ENCODE results near the gene TMEM82.
A peak's percentile ranks its signal among the peaks of the same experiment; 100 is the strongest.

The TMEM82 gene

GRCh38 chr1:15757575-15758342 lies 15.5 kb downstream of the TMEM82 start:
- WGBS, 2 experiments (ENCODE audit: insufficient coverage in 2 of 2) = 7 to 13% methylated on average over 14 to 19 of the region's 24 CpGs
- H3K27ac ChIP-seq (ENCODE audit: low read depth, low read length, severe bottlenecking) = no peak overlapping the region
- H3K4me1 ChIP-seq (ENCODE audit: control insufficient read depth, insufficient read depth, low read length, poor library complexity, severe bottlenecking) = peaks cover 29% of the 10 kb centered on the region
- H3K4me3 ChIP-seq (ENCODE audit: extremely low read depth, insufficient read depth, low read length, poor library complexity, severe bottlenecking) = peak overlapping the region; percentile 88
- H3K9me3 ChIP-seq (ENCODE audit: control insufficient read depth, low read length) = no peaks in the 10 kb centered on the region
- peaks cover 9% of the 10 kb centered on the region for H3K36me3 ChIP-seq (ENCODE audit: control insufficient read depth, insufficient read depth, low read length)

GRCh38 chr1:15758343-15758931 lies 16.1 kb downstream of the TMEM82 start, which contains the start of gene FBLIM1:
TSS of gene FBLIM1 (plus strand) at chr1:15758795. CDS start at chr1:15764984, 6,189 bp downstream.
- Histone ChIP-seq H3K9me3 (ENCODE audit: control insufficient read depth, low read length) (no peaks in the 10 kb centered on the region), H3K4me1 (ENCODE audit: control insufficient read depth, insufficient read depth, low read length, poor library complexity, severe bottlenecking) (peaks cover 30% of the 10 kb centered on the region), H3K36me3 (ENCODE audit: control insufficient read depth, insufficient read depth, low read length) (peaks cover 9% of the 10 kb centered on the region), H3K27ac (ENCODE audit: low read depth, low read length, severe bottlenecking) (peak within 1 kb of the TSS; percentile 23), H3K4me3 (ENCODE audit: extremely low read depth, insufficient read depth, low read length, poor library complexity, severe bottlenecking) (peak within 1 kb of the TSS; percentile 88)
- WGBS, 2 experiments (ENCODE audit: insufficient coverage in 2 of 2) = 0 to 1% methylated on average over 3 to 40 of the region's 58 CpGs

DNA sequence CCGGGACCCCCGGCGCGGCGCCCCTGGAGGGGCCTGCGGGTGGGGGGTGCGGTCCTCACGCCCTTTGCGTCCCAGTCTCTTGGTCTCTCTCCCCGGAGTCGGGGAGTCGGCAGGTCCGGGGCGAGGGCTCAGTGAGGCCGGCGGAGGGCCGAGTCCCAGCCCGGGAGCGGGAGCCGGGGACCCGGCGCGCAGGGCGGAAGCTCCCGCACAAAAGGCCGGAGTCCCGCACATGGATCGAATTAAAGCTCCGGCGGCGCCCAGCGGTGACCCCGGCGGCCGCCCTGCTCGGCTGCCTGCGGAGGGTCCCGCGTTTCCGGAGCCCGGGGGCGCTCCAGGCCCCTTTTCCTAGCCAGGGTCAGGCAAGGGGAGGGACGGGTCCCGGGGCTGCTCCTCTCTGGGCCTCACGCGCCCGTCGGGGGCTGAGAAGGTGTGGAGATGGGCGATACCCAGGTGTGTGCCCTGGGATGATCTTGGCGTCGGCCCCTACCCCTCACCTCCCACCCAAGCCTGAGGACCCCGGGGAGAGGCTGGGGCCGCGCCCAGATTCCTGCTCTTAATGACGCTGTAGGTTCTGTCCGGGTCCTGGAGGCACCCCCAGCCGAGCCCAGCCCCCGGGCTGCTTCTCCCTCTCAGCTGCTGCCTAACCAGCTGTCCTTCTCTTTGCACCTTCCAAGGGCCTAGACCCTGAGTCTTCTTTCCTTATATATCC lies 16.8 kb downstream of the TMEM82 start:
- 0 to 1% methylated on average over 33 to 45 of the region's 58 CpGs for WGBS, 2 experiments (ENCODE audit: insufficient coverage in 2 of 2)
- Histone ChIP-seq H3K4me3 (ENCODE audit: extremely low read depth, insufficient read depth, low read length, poor library complexity, severe bottlenecking) (peak overlapping the region; percentile 88), H3K9me3 (ENCODE audit: control insufficient read depth, low read length) (no peaks in the 10 kb centered on the region), H3K4me1 (ENCODE audit: control insufficient read depth, insufficient read depth, low read length, poor library complexity, severe bottlenecking) (peaks cover 30% of the 10 kb centered on the region), H3K36me3 (ENCODE audit: control insufficient read depth, insufficient read depth, low read length) (peaks cover 15% of the 10 kb centered on the region), H3K27ac (ENCODE audit: low read depth, low read length, severe bottlenecking) (peak overlapping the region; percentile 23)

DNA sequence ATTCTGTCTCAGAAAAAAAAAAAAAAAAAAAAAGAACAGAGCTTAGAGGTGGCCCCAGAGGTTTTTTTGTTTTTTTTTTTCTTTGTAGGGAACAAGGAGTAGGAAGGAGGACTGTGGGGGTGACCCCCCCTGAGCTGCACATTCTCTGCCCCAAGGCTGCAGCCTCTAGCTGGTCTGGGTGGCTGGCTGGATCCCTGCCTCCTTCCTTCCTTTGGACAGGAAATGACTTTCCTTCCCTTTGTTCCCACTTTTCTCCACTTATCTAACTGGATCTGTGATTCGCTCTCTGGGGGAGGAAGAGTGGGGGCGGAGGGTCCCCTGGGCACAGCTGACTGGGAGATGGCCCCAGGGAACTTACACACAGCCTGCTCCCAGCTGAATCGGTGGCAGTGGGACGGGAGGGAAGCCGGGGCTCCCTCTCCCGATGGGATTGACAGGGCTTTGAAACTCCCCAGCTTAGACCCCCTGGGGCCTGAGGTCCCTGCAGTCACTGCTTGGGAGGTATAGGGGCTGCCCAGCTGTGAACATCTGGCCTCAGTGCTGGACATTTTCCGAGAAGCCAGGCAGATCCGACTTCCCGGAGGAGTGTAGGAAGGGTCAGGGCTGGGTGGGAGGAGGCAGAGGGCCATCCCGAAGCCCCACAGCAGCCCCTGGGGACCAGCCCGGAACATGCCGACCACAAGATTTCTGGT lies 18.4 kb downstream of the TMEM82 start:
- Histone ChIP-seq H3K4me3 (ENCODE audit: extremely low read depth, insufficient read depth, low read length, poor library complexity, severe bottlenecking) (peak overlapping the region; percentile 32), H3K9me3 (ENCODE audit: control insufficient read depth, low read length) (no peaks in the 10 kb centered on the region), H3K4me1 (ENCODE audit: control insufficient read depth, insufficient read depth, low read length, poor library complexity, severe bottlenecking) (peaks cover 30% of the 10 kb centered on the region)

GRCh38 chr1:15761366-15762128 lies 19.2 kb downstream of the TMEM82 start:
- H3K36me3 ChIP-seq (ENCODE audit: control insufficient read depth, insufficient read depth, low read length) = peaks cover 37% of the 10 kb centered on the region
- H3K4me3 ChIP-seq (ENCODE audit: extremely low read depth, insufficient read depth, low read length, poor library complexity, severe bottlenecking) = peak overlapping the region; percentile 32
- WGBS, 2 experiments (ENCODE audit: insufficient coverage in 2 of 2) = 88 to 94% methylated on average over 2 to 3 of the region's 8 CpGs
- H3K9me3 ChIP-seq (ENCODE audit: control insufficient read depth, low read length) = no peaks in the 10 kb centered on the region
- H3K4me1 ChIP-seq (ENCODE audit: control insufficient read depth, insufficient read depth, low read length, poor library complexity, severe bottlenecking) = peaks cover 29% of the 10 kb centered on the region
- H3K27ac ChIP-seq (ENCODE audit: low read depth, low read length, severe bottlenecking) = peak overlapping the region; percentile 82

More for the DNA sequence above, 18.4 kb downstream of the TMEM82 start:
- 32 to 39% methylated on average over 9 to 12 of the region's 12 CpGs for WGBS, 2 experiments (ENCODE audit: insufficient coverage in 2 of 2)
- Histone ChIP-seq H3K36me3 (ENCODE audit: control insufficient read depth, insufficient read depth, low read length) (peaks cover 30% of the 10 kb centered on the region), H3K27ac (ENCODE audit: low read depth, low read length, severe bottlenecking) (peak overlapping the region; percentile 82)

GRCh38 chr1:15762546-15762945 lies 20.2 kb downstream of the TMEM82 start:
- H3K27ac ChIP-seq (ENCODE audit: low read depth, low read length, severe bottlenecking) = no peak overlapping the region
- peaks cover 23% of the 10 kb centered on the region for H3K4me1 ChIP-seq (ENCODE audit: control insufficient read depth, insufficient read depth, low read length, poor library complexity, severe bottlenecking)
- H3K36me3 ChIP-seq (ENCODE audit: control insufficient read depth, insufficient read depth, low read length) = peaks cover 45% of the 10 kb centered on the region
- 77 to 79% methylated on average over 8 to 10 of the region's 10 CpGs for WGBS, 2 experiments (ENCODE audit: insufficient coverage in 2 of 2)
- no peaks in the 10 kb centered on the region for H3K9me3 ChIP-seq (ENCODE audit: control insufficient read depth, low read length)
- no peak overlapping the region for H3K4me3 ChIP-seq (ENCODE audit: extremely low read depth, insufficient read depth, low read length, poor library complexity, severe bottlenecking)

GRCh38 chr1:15764269-15764764 lies 22.0 kb downstream of the TMEM82 start:
- H3K36me3 ChIP-seq (ENCODE audit: control insufficient read depth, insufficient read depth, low read length) = peaks cover 62% of the 10 kb centered on the region
- H3K4me1 ChIP-seq (ENCODE audit: control insufficient read depth, insufficient read depth, low read length, poor library complexity, severe bottlenecking) = peaks cover 17% of the 10 kb centered on the region
- no peak overlapping the region for H3K4me3 ChIP-seq (ENCODE audit: extremely low read depth, insufficient read depth, low read length, poor library complexity, severe bottlenecking)
- no peaks in the 10 kb centered on the region for H3K9me3 ChIP-seq (ENCODE audit: control insufficient read depth, low read length)
- 87 to 93% methylated on average over 9 to 10 of the region's 10 CpGs for WGBS, 2 experiments (ENCODE audit: insufficient coverage in 2 of 2)
- H3K27ac ChIP-seq (ENCODE audit: low read depth, low read length, severe bottlenecking) = no peak overlapping the region

GRCh38 chr1:15764890-15765289 lies 22.6 kb downstream of the TMEM82 start:
- H3K4me1 ChIP-seq (ENCODE audit: control insufficient read depth, insufficient read depth, low read length, poor library complexity, severe bottlenecking) = peaks cover 17% of the 10 kb centered on the region
- no peak overlapping the region for H3K4me3 ChIP-seq (ENCODE audit: extremely low read depth, insufficient read depth, low read length, poor library complexity, severe bottlenecking)
- no peak overlapping the region for H3K27ac ChIP-seq (ENCODE audit: low read depth, low read length, severe bottlenecking)
- WGBS, 2 experiments (ENCODE audit: insufficient coverage in 2 of 2) = 94 to 95% methylated on average over 9 to 11 of the region's 15 CpGs
- peaks cover 66% of the 10 kb centered on the region for H3K36me3 ChIP-seq (ENCODE audit: control insufficient read depth, insufficient read depth, low read length)
- no peaks in the 10 kb centered on the region for H3K9me3 ChIP-seq (ENCODE audit: control insufficient read depth, low read length)

DNA sequence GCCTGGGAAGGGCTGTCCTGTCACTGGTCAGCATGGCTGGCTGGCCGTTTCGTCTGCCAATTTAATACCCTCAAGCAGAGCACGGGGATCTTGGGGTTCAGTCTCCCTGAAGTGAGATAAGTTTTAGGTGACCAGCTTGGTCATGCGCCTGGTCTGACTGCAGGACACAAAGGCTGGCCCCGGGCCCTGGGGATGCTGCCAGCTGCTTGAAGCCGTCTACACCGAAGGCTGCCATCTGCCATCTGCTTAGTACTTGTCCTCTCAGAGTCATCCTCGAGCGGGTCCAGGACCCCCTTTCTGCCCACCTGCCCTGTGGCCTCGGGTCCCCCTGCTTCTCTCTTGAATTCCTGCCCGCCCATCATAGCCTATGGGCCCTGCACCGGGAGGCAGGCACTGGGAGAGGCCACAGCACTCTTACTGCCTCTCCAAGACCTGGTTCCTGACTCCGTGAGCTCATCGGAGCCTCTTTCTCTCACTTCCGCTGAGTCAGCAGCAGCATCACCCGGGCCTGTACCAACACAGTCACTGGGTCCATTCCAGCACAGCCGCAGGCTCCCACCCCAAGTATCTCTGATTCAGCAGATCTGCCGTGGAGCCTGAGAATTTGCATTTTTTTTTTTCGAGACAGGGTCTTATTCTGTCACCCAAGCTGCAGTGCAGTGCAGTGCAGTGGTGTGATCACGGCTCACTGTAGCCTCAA lies 23.3 kb downstream of the TMEM82 start:
- Histone ChIP-seq H3K4me3 (ENCODE audit: extremely low read depth, insufficient read depth, low read length, poor library complexity, severe bottlenecking) (no peak overlapping the region), H3K27ac (ENCODE audit: low read depth, low read length, severe bottlenecking) (no peak overlapping the region), H3K9me3 (ENCODE audit: control insufficient read depth, low read length) (no peaks in the 10 kb centered on the region), H3K36me3 (ENCODE audit: control insufficient read depth, insufficient read depth, low read length) (peaks cover 74% of the 10 kb centered on the region), H3K4me1 (ENCODE audit: control insufficient read depth, insufficient read depth, low read length, poor library complexity, severe bottlenecking) (peaks cover 16% of the 10 kb centered on the region)
- 94% methylated on average over 17 to 20 of the region's 20 CpGs for WGBS, 2 experiments (ENCODE audit: insufficient coverage in 2 of 2)

Measured in mesodermal cell (in vitro differentiated cells).